SKM-1 treated with dmso at 0.1 percent for 144 hours (cell line): ENCODE data around the gene SSU72.

Experiments
- DNase-seq: peaks from one replicate; lab custom pipeline; 2025; ENCODE audit not compliant: unreplicated experiment; lab: John Stamatoyannopoulos, UW

SSU72 gene

GRCh38 chr1:1574721-1575537, at the start of gene SSU72:
Gene SSU72 (minus strand): TSS chr1:1574863. CDS start chr1:1574557, 306 bp downstream.
- DNase-seq, result peak; percentile 81

- DNase-seq, result no peak
These were observed 49.2 kb upstream of the SSU72 start for GRCh38 chr1:1623631-1624442.

DNA sequence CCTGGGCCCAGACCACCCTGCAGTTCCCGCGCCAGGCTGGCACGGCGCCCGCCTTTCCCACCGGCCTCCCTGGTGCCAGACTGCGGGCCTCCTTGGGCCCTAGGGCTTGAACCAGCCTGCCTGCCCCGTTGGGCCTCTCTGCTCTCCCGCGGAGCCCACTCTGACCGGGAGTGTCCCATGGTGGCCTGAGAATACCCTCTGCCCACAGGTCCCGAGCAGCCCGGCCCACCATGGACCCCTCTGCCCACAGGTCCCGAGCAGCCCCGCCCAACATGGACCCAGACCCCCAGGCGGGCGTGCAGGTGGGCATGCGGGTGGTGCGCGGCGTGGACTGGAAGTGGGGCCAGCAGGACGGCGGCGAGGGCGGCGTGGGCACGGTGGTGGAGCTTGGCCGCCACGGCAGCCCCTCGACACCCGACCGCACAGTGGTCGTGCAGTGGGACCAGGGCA, 48.5 kb upstream of the SSU72 start:
- DNase-seq, result no peak

- no peak for DNase-seq
These were observed 48.1 kb upstream of the SSU72 start for GRCh38 chr1:1622788-1623094.

DNA sequence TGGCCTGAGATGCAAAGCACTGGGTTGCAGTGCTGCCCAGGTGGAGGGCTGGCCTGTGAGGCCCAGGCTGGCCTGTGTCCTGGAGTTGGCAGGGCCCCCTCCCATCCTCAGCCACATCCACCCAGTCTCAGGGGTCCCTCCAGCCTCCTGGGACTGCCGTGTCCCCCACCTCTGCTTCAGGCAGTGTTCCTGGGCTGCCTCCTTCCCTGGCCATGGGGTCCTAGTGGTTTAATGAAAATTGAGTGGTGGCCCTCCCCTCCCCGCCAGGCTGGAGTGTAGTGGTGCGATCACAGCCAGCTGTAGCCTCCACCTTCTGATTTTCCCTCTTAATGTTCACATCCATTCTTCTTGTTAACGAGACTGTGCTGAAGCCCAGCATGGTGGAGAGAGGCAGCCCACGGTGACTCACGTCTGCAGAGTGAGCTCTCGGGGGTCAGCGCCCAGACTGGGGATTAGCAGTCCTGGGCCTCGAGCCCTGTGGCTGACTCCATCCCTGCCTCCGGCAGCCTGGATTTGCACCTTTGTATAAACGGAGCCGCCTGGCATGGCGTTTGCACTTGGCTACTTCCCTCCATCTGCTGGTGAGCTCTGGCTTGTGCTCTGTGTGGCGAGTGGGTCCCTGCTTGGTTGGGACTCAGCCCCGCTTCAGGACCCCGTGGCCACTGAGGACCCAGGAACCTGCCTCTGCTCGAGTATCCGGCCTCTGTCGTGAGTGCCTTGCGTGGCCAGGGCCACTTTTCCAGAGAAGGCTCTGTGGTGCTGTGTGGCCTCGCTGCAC, 47.5 kb upstream of the SSU72 start:
- DNase-seq, result no peak

DNA sequence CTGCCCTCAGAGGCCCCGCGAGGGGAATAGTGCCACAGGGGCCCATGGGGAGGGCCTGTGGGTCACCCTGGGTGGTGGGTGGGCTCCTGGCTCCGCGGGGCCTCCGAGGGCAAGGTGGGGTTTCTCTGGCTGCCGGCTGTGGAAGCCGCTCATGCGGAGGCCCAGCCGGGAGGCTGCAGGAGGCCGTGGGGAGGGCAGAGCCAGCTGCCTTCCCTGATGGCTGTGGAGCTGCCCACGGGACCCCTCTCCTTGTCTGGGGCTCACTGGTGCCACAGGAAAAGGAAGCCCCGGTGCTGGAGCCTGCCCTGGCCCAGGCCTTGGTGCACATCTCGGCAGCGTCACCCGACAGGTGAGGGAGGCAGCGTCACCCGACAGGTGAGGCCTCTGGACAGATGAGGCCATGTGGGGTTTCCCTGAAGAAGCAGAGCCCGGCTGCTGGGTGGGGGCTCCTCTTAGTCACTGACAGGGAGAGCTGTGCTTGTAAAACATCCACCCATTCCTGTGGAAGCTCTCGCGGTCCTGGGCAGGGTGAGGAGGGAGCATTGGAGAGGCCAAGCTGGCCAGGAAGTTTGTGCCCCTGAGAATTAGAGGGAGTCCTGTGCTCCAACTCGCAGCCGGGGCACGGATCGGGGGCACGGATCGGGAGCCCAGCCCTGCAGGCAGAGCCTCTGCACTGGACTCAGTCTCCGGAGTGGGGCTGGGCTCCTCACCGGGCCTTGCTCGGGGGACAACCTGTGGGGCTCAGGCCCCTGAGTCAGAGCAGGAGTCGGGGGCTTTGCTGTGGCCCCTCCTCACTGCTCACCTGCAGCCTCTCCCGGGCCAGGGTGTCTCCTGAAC, 46.7 kb upstream of the SSU72 start:
- DNase-seq, result no peak

- DNase-seq, result no peak
These were observed 45.9 kb upstream of the SSU72 start for GRCh38 chr1:1620433-1621139.

- no peak for DNase-seq
These were observed 45.3 kb upstream of the SSU72 start for GRCh38 chr1:1619917-1620361.

- no peak for DNase-seq
These were observed 43.9 kb upstream of the SSU72 start for GRCh38 chr1:1618396-1619068.

- no peak for DNase-seq
These were observed 43.3 kb upstream of the SSU72 start for GRCh38 chr1:1617925-1618324.

DNA sequence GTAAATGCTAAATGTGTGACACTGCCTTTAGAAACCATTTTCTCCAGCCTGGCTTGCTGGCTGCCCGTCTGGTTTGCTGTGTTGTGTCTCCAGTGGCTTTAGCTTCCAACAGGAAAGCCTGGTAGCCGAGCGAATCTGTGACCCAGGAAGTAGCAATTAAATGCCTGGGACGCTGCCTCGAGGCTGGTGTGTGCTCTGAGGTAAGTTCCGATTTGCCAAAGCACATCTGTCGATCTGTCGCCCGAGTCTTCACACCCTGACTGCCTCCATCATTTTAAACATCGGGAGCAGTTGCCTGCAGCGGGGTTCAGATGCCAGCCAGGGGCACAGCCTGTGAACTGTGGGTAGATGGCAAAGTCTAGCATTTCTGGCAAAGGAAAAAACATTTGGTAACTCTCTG, 42.9 kb upstream of the SSU72 start:
- DNase-seq, result no peak

DNA sequence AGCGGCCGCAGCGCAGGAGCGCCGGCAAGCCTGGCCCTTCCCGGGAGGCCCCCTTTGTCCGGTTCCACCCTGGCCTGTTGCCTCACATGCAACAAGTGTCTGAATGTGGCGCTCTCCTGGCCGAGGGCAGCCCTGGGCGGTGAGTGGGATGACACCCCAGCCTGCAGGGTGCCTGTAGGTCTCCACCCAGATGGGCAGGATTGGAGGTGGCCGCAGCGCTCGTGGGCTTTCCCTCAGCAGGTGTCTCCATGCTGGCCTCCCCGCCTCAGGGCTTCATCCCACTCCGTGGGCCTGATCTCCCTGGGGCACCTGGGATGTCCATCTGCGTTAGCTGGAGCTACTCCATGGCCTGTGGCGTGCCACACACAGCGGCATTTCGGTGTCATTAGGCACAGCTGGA, 42.2 kb upstream of the SSU72 start:
- no peak for DNase-seq

GRCh38 chr1:1616045-1616790, 41.6 kb upstream of the SSU72 start:
- no peak for DNase-seq

DNA sequence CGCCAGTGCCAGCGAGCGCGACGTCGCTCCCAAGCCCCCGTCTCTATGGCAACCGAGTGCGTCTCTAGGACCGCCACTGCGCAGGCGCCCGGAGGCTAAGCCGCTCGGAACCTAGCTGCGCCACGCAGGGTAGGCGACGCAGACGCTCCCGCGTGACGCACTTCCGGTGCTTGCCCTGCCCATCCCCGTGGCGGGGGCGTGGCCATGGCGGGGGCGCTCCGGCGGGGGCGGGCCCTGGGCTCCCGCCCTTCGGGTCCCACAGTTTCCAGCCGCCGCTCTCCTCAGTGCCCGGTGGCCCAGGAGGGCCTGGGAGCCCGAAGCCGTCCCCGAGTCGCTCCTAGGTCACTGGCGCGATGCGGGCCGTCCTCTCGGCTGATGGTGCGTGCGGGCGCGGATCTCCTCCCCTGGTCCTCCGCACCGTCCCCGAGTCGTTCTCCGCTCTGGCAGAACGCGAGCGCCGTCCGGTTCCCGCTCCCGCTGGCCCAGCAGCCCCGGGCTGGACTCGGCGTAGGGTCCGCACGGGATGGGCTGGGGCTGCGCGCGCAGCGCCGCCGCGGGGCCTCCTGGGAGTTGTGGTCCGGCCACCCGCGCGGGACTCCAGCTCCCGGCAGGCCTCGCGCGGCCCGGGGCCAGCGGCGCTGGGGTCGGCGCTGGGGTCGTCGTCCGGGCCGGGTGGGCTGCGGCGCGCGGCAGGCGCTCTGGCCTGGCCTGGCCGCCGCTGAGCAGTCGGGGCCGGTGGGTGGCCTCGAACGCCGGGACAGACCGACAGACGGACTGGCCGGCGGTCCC, 40.8 kb upstream of the SSU72 start, which contains the start of gene MIB2:
Gene MIB2 (plus strand): TSS at position 245 of the 789 bp plus-strand sequence. CDS start 7,953 bp downstream, outside the sequence.
- peak; percentile 91 for DNase-seq

GRCh38 chr1:1614954-1615255, 40.2 kb upstream of the SSU72 start:
- DNase-seq, result no peak

GRCh38 chr1:1614204-1614953, 39.7 kb upstream of the SSU72 start:
- peak; percentile 79 for DNase-seq

DNA sequence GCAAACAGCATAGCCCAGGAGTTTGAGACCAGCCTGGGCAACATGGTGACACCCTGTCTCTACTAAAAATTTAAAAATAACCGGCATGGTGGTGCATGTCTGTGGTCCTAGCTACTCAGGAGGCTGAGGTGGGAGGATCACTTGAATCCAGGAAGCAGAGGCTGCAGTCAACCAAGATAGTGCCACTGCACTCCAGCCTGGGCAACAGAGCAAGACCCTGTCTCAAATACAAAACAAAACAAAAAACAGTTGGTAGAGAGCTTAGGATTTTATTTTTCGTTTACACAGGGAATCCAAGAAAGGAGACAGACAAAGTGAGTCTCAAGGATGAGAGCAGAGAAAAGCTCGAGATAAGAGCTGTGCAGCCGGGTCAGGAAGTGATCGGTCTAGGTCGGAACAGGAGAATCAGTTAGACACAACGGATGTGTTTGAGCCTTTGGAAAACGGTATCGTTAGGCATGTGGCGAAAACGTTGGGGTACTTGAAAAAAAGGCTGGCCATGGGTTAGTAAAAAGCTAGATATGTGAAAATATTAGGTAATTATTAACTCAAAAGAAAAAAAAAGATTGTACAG, 38.9 kb upstream of the SSU72 start:
- no peak for DNase-seq
